CD14-positive monocyte (primary cell): ENCODE results near the gene ST6GALNAC3. TPM values are rescaled to one million over a fixed set of nuclear protein-coding genes. Genes with fewer than 3 reads are reported as not detected.

Experiments used
- DNase-seq, 3 donors: peaks; one replicate each; pipeline ENCODE4 v3.0.0-alpha.2; 2011 to 2022
- H2AFZ ChIP-seq: 2 replicates; pipeline ENCODE4 v1.6.0; 2012; ENCODE audit warnings: mild to moderate bottlenecking, low read depth, low read length, inconsistent platforms; ENCODE audit not compliant: insufficient read depth, poor library complexity, severe bottlenecking
- H3K27ac ChIP-seq, 2 donors: 1 replicate in 1 of 2; 2 replicates in 1 of 2; pipeline ENCODE4 v1.5.1; 2012 to 2013; ENCODE audit warnings: low read length in 2 of 2, control low read depth in 1 of 2, inconsistent platforms in 1 of 2, low read depth in 1 of 2, mild to moderate bottlenecking in 1 of 2
- H3K27me3 ChIP-seq, 2 donors: one replicate each; pipeline versions ENCODE4 v1.6.0 to v1.6.1; 2011 to 2013; ENCODE audit warnings: low read length in 2 of 2; ENCODE audit not compliant: control insufficient read depth in 2 of 2, insufficient read depth in 2 of 2
- H3K36me3 ChIP-seq, 2 donors: replicated peaks in 1 of 2; 1 replicate in 1 of 2; 2 replicates in 1 of 2; pipeline versions ENCODE4 v1.5.1 to v1.6.1; 2012 to 2013; ENCODE audit warnings: low read length in 2 of 2, control low read depth in 1 of 2, inconsistent platforms in 1 of 2, mild to moderate bottlenecking in 1 of 2; ENCODE audit not compliant: insufficient read depth in 2 of 2, control insufficient read depth in 1 of 2
- H3K4me1 ChIP-seq, 2 donors: 1 replicate in 1 of 2; 2 replicates in 1 of 2; pipeline versions ENCODE4 v1.5.1 to v1.6.1; 2012 to 2013; ENCODE audit warnings: low read length in 2 of 2, control low read depth in 1 of 2, inconsistent platforms in 1 of 2, mild to moderate bottlenecking in 1 of 2, moderate library complexity in 1 of 2; ENCODE audit not compliant: insufficient read depth in 2 of 2, control insufficient read depth in 1 of 2
- H3K4me2 ChIP-seq: replicated peaks from 2 replicates; pipeline ENCODE3; 2012; ENCODE audit warnings: low read length, moderate library complexity, mild to moderate bottlenecking; ENCODE audit not compliant: poor library complexity, severe bottlenecking; ENCODE audit errors: extremely low read depth
- H3K4me3 ChIP-seq, 3 experiments: fragments of 200-600 bp in 1 of 3; sonication (generic) in 1 of 3; replicated peaks in 1 of 3; 1 replicate in 2 of 3; 2 replicates in 1 of 3; pipeline ENCODE4 v1.5.1; 2011 to 2013; ENCODE audit warnings: low read length in 3 of 3, mild to moderate bottlenecking in 3 of 3, control low read depth in 2 of 3, low read depth in 2 of 3, inconsistent platforms in 1 of 3, moderate library complexity in 1 of 3
- H3K79me2 ChIP-seq: 2 replicates; pipeline ENCODE4 v1.6.0; 2012; ENCODE audit warnings: mild to moderate bottlenecking, control low read depth, inconsistent platforms, low read length, moderate library complexity; ENCODE audit not compliant: insufficient read depth
- H3K9ac ChIP-seq: 2 replicates; pipeline ENCODE4 v1.6.0; 2017; ENCODE audit warnings: low read length, mild to moderate bottlenecking; ENCODE audit not compliant: insufficient read depth, poor library complexity, severe bottlenecking
- H3K9me3 ChIP-seq, 2 donors: replicated peaks in 1 of 2; 1 replicate in 1 of 2; 2 replicates in 1 of 2; pipeline versions ENCODE4 v1.5.1 to v1.6.1; 2012 to 2013; ENCODE audit warnings: low read length in 2 of 2, control low read depth in 1 of 2; ENCODE audit not compliant: control insufficient read depth in 1 of 2, insufficient read depth in 1 of 2
- H4K20me1 ChIP-seq: 2 replicates; pipeline ENCODE4 v1.6.0; 2012; ENCODE audit warnings: mild to moderate bottlenecking, low read length, control low read depth, moderate library complexity; ENCODE audit not compliant: insufficient read depth
- H3K27ac Mint-ChIP-seq, 7 donors: one replicate each; pipeline ENCODE4 v1.8.0; 2020; ENCODE audit warnings: mild to moderate bottlenecking in 7 of 7, mixed read lengths in 7 of 7, moderate library complexity in 6 of 7, inconsistent platforms in 2 of 7
- H3K27me3 Mint-ChIP-seq, 3 donors: one replicate each; pipeline ENCODE4 v1.8.0; 2021 to 2022; ENCODE audit warnings: low read depth in 3 of 3, mild to moderate bottlenecking in 3 of 3, mixed read lengths in 3 of 3, moderate library complexity in 3 of 3, inconsistent platforms in 1 of 3
- H3K36me3 Mint-ChIP-seq, 2 donors: one replicate each; pipeline ENCODE4 v1.8.0; 2020; ENCODE audit warnings: mixed read lengths in 2 of 2, inconsistent platforms in 1 of 2, mild to moderate bottlenecking in 1 of 2
- H3K4me1 Mint-ChIP-seq: one replicate; pipeline ENCODE4 v1.8.0; 2020; ENCODE audit warnings: mild to moderate bottlenecking, mixed read lengths
- H3K4me3 Mint-ChIP-seq, 2 donors: one replicate each; pipeline ENCODE4 v1.8.0; 2020; ENCODE audit warnings: mild to moderate bottlenecking in 2 of 2, mixed read lengths in 2 of 2, moderate library complexity in 1 of 2
- H3K9me3 Mint-ChIP-seq, 7 donors: one replicate each; pipeline ENCODE4 v1.8.0; 2020 to 2022; ENCODE audit warnings: mixed read lengths in 7 of 7, mild to moderate bottlenecking in 6 of 7, moderate library complexity in 6 of 7, inconsistent platforms in 2 of 7
- WGBS: methylation state at CpG from one replicate; pipeline ENCODE4 v1.1.5; 2013; ENCODE audit warnings: missing lambda C conversion rate; ENCODE audit not compliant: insufficient coverage; 5-methylcytosine and 5-hydroxymethylcytosine counted together
- intact Hi-C, 2 donors: fragments of 100-400 bp; cut with micrococcal nuclease; formaldehyde crosslinking; loops; one replicate each; pipeline versions ENCODE4 v1.15.0 to v1.15.1; 2023
- polyA plus RNA-seq, 3 donors: library from polyadenylated mRNA; depleted of rRNA in 1 of 3; unstranded in 2 of 3; stranded (reverse) in 1 of 3; fragments of 300-500 nt in 2 of 3; fragments of >200 nt in 1 of 3; fragmentation: Illumina TruSeq in 2 of 3; gene quantifications; 1 replicate in 2 of 3; 2 replicates in 1 of 3; pipeline ENCODE4 v1.2.3, GENCODE V29; 2012 to 2021
- TF ChIP-seq, protein P1 (sequence below): fragments of 200-600 bp; IDR thresholded peaks from one replicate; pipeline ENCODE4 v1.8.0; 2022; ENCODE audit warnings: antibody characterized with exemption, mild to moderate bottlenecking

Gene ST6GALNAC3
- polyA plus RNA-seq, 3 donors: 6.5 to 9.2 (median 7.6) TPM

DNA sequence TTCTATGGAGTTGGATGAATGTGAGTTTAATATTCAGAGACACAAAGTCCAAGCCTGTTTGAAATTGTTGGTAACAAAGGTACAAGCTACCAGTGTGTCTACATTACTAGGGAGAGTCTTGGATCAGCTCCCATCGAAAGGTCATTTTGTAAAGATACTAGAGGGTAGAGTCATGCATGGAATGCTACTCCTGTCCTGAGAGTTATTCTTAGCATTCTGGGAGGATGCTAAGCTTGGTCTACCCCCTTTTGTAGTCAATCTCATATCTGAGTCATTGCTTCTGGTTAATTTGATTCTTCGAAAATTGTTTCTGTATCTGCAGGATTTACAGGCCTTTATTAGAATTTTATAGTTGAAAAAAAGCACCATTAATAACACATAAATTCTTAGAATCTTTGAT, 240.2 kb downstream of the ST6GALNAC3 start:
- Histone ChIP-seq H3K4me2 (no peak overlapping the region), H4K20me1 (no peaks in the 10 kb centered on the region), H3K9ac (no peak overlapping the region), H3K27ac (no peak overlapping the region), H3K4me1 (no peaks in the 10 kb centered on the region), H3K27me3 (no peaks in the 10 kb centered on the region), H2AFZ (no peak overlapping the region), H3K36me3 (no peaks in the 10 kb centered on the region), H3K79me2 (no peaks in the 10 kb centered on the region), H3K4me3 (no peak overlapping the region), H3K9me3 (no peaks in the 10 kb centered on the region)
- no peak overlapping the region for H3K4me3 Mint-ChIP-seq
- H3K4me1 Mint-ChIP-seq: no peaks in the 10 kb centered on the region
- H3K27ac Mint-ChIP-seq: no peak overlapping the region
- intact Hi-C loops: no loop called here
- peaks cover 1 to 4% (median 2%) of the 10 kb centered on the region in 3 donors for H3K27me3 Mint-ChIP-seq
- 100% methylated on average over 1 of the region's 2 CpGs for WGBS
- peaks cover 0 to 7% (median 3%) of the 10 kb centered on the region in 7 donors for H3K9me3 Mint-ChIP-seq
- no peaks in the 10 kb centered on the region for H3K36me3 Mint-ChIP-seq
- TF ChIP-seq, protein P1, sequence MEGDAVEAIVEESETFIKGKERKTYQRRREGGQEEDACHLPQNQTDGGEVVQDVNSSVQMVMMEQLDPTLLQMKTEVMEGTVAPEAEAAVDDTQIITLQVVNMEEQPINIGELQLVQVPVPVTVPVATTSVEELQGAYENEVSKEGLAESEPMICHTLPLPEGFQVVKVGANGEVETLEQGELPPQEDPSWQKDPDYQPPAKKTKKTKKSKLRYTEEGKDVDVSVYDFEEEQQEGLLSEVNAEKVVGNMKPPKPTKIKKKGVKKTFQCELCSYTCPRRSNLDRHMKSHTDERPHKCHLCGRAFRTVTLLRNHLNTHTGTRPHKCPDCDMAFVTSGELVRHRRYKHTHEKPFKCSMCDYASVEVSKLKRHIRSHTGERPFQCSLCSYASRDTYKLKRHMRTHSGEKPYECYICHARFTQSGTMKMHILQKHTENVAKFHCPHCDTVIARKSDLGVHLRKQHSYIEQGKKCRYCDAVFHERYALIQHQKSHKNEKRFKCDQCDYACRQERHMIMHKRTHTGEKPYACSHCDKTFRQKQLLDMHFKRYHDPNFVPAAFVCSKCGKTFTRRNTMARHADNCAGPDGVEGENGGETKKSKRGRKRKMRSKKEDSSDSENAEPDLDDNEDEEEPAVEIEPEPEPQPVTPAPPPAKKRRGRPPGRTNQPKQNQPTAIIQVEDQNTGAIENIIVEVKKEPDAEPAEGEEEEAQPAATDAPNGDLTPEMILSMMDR: no peak
- DNase-seq: no peak

DNA sequence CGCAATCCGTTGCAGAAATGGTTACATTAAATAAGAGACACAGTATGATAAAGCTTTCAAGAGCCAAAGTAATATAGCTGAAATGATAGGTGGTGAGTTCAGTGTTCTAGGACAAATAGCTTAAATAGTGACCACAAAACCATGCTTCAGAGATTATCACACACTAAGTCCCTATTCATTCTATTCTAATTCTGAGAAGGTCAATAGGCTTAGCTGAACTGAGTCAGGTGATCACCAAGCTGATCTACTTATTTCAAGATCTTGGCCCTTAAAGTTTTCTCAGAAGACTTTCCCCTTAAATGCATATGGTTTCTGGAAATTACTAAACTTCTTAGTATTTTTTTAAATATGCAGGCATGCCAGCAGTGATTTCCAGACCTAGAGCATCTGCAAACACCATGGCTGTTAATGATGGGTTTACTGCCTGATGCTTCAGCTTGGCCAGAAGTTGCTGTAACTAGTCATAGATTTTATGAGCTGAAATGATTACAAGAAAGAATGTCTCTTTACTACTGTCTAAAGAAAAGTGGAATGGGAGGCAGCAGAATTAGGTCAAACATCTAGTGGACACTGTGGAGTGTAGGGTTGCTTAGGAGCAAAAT, 242.9 kb downstream of the ST6GALNAC3 start:
- intact Hi-C loops: no loop called here
- Mint-ChIP-seq H3K9me3 (peaks cover 0 to 3% (median 0%) of the 10 kb centered on the region in 7 donors), H3K4me1 (no peaks in the 10 kb centered on the region), H3K4me3 (no peak overlapping the region), H3K27me3 (peaks cover 0 to 4% (median 1%) of the 10 kb centered on the region in 3 donors), H3K27ac (no peak overlapping the region), H3K36me3 (peaks cover 0 to 2% of the 10 kb centered on the region in 2 donors)
- DNase-seq: no peak
- H3K4me3 ChIP-seq: no peak overlapping the region
- H3K9me3 ChIP-seq: no peaks in the 10 kb centered on the region
- H3K36me3 ChIP-seq: no peaks in the 10 kb centered on the region
- H3K27me3 ChIP-seq: no peaks in the 10 kb centered on the region
- TF ChIP-seq, protein P1: no peak
- H3K4me1 ChIP-seq: no peaks in the 10 kb centered on the region
- H3K27ac ChIP-seq: no peak overlapping the region
- no peaks in the 10 kb centered on the region for H4K20me1 ChIP-seq
- no peaks in the 10 kb centered on the region for H3K79me2 ChIP-seq
- no peak overlapping the region for H2AFZ ChIP-seq
- WGBS: no CpG with 5 or more reads among the region's 2 CpGs
- no peak overlapping the region for H3K9ac ChIP-seq
- H3K4me2 ChIP-seq: no peak overlapping the region
